ENCODE data around the gene OR2Z1. TPM values are rescaled to one million over a fixed set of nuclear protein-coding genes. Genes with fewer than 3 reads are reported as not detected.
"Not testable (repeated sequence)": the region's sequence is repeated elsewhere in the genome, so short reads cannot be mapped to it uniquely, and the experiment has no call there.

The OR2Z1 gene
- polyA plus RNA-seq, 1 of the 3 experiments (the other 2 are of a cell fraction): not detected

- Histone ChIP-seq H4K20me1 (ENCODE audit: insufficient read depth) (no peaks in the 10 kb centered on the region), H3K79me2 (ENCODE audit: insufficient read depth) (no peaks in the 10 kb centered on the region), H3K4me2 (no peak overlapping the region), H3F3A (replicated peaks; ENCODE audit: insufficient read depth) (no peaks in the 10 kb centered on the region), H3K9me2 (no peaks in the 10 kb centered on the region), H3K4me3 (ENCODE audit: low read depth in 2 of 2, low read length in 1 of 2) (no peak overlapping the region), H3K27me3 (ENCODE audit: insufficient read depth) (no peaks in the 10 kb centered on the region), H2AFZ (ENCODE audit: low read depth) (no peak overlapping the region), H3K9me3 (no peaks in the 10 kb centered on the region), H3K36me3 (replicated peaks in 1 of 2; ENCODE audit: control insufficient read depth in 1 of 2, insufficient read depth in 2 of 2, low read length in 1 of 2) (no peaks in the 10 kb centered on the region), H3K9ac (no peak overlapping the region), H3K27ac (ENCODE audit: low read depth in 2 of 2, low read length in 1 of 2) (no peak overlapping the region), H3K4me1 (ENCODE audit: control insufficient read depth in 1 of 2, insufficient read depth in 2 of 2, low read depth in 1 of 2, low read length in 1 of 2) (no peaks in the 10 kb centered on the region)
- CTCF ChIA-PET: no interaction called here
- TF ChIP-seq REST (IDR thresholded peaks at IDR 0.05; ENCODE audit: low read depth, low read length) (peak; percentile 86; the same call in 1 of the 2 replicates), FOXJ3 (CRISPR knock-in tag; IDR thresholded peaks at IDR 0.05) (no peak)
- WGBS (ENCODE audit: low lambda C conversion rate): 29% methylated on average over 19 of the region's 19 CpGs
- DNase-seq: no peak
- POLR2A ChIA-PET: no interaction called here
These were observed 10.2 kb downstream of the OR2Z1 start for GRCh38 chr19:8731428-8732169.

DNA sequence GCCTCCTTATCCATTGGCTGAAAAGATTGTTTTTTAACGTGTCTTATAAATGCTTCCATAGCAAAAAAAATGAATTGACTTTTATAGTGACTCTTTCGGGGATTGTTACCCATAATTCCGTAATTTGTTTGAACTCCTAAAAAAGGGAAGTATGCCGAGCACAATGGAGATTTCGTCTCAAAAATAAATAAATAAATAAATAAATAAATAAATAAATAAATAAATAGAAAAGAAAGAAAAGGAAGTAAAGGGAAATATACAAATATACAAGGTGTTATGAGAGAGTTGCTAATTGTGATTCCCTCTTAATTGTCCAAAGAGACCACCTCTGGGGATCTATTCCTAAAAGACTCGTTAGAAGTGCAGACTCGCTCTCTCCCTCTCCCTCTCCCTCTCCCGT, 16.9 kb downstream of the OR2Z1 start:
- CTCF ChIA-PET: no interaction called here
- H4K20me1 ChIP-seq (ENCODE audit: insufficient read depth): no peaks in the 10 kb centered on the region
- H2AFZ ChIP-seq (ENCODE audit: low read depth): no peak overlapping the region
- no peaks in the 10 kb centered on the region for H3F3A ChIP-seq (replicated peaks; ENCODE audit: insufficient read depth)
- H3K4me2 ChIP-seq: no peak overlapping the region
- H3K9ac ChIP-seq: no peak overlapping the region
- no peak overlapping the region for H3K27ac ChIP-seq (ENCODE audit: low read depth in 2 of 2, low read length in 1 of 2)
- H3K36me3 ChIP-seq (replicated peaks in 1 of 2; ENCODE audit: control insufficient read depth in 1 of 2, insufficient read depth in 2 of 2, low read length in 1 of 2): no peaks in the 10 kb centered on the region
- H3K9me3 ChIP-seq: no peaks in the 10 kb centered on the region
- no peaks in the 10 kb centered on the region for H3K27me3 ChIP-seq (ENCODE audit: insufficient read depth)
- no peak for DNase-seq
- POLR2A ChIA-PET: no interaction called here
- WGBS (ENCODE audit: low lambda C conversion rate): 9% methylated on average over 8 of the region's 8 CpGs
- no peak overlapping the region for H3K4me3 ChIP-seq (ENCODE audit: low read depth in 2 of 2, low read length in 1 of 2)
- TF ChIP-seq TAF1 (IDR thresholded peaks at IDR 0.05; ENCODE audit: borderline replicate concordance, low read depth, low read length): no peak
- TF ChIP-seq YY1 (IDR thresholded peaks at IDR 0.05; ENCODE audit: low read depth): no peak
- TF ChIP-seq GABPA (IDR thresholded peaks at IDR 0.05; ENCODE audit: low read depth): no peak
- TF ChIP-seq CHD2 (IDR thresholded peaks at IDR 0.05; ENCODE audit: low read length, partially characterized antibody): no peak
- no peak for TF ChIP-seq USF2 (IDR thresholded peaks at IDR 0.05; ENCODE audit: borderline replicate concordance, low read depth, low read length)
- no peak for TF ChIP-seq EZH2phosphoT487 (IDR thresholded peaks at IDR 0.05; ENCODE audit: borderline replicate concordance, low read depth)
- TF ChIP-seq EP300 (IDR thresholded peaks at IDR 0.05; ENCODE audit: borderline replicate concordance in 1 of 2, low read depth in 1 of 2, low read length in 1 of 2): no peak
- TF ChIP-seq FOXJ3 (CRISPR knock-in tag; IDR thresholded peaks at IDR 0.05): no peak
- TF ChIP-seq FOSL2 (IDR thresholded peaks at IDR 0.05; ENCODE audit: borderline replicate concordance, low read depth): no peak
- no peak for TF ChIP-seq MAX (IDR thresholded peaks at IDR 0.05; ENCODE audit: low read depth)
- H3K9me2 ChIP-seq: no peaks in the 10 kb centered on the region
- H3K4me1 ChIP-seq (ENCODE audit: control insufficient read depth in 1 of 2, insufficient read depth in 2 of 2, low read depth in 1 of 2, low read length in 1 of 2): no peaks in the 10 kb centered on the region
- H3K79me2 ChIP-seq (ENCODE audit: insufficient read depth): no peaks in the 10 kb centered on the region

DNA sequence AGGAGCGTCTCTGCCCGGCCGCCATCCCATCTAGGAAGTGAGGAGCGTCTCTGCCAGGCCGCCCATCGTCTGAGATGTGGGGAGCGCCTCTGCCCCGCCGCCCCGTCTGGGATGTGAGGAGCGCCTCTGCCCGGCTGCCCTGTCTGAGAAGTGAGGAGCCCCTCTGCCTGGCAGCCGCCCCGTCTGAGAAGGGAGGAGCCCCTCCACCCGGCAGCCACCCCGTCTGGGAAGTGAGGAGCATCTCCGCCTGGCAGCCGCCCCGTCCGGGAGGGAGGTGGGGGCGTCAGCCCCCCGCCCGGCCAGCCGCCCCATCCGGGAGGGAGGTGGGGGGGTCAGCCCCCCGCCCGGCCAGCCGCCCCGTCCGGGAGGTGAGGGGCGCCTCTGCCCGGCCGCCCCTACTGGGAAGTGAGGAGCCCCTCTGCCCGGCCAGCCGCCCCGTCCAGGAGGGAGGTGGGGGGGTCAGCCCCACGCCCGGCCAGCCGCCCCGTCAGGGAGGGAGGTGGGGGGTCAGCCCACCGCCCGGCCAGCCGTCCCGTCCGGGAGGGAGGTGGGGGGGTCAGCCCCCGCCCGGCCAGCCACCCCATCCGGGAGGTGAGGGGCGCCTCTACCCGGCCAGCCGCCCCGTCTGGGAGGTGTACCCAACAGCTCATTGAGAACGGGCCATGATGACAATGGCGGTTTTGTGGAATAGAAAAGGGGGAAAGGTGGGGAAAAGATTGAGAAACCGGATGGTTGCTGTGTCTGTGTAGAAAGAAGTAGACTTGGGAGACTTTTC, 18.0 kb downstream of the OR2Z1 start:
- 46% methylated on average over 16 of the region's 55 CpGs for WGBS (ENCODE audit: low lambda C conversion rate)
- H3K9me3 ChIP-seq: not testable (repeated sequence)

More for the DNA sequence above, 18.0 kb downstream of the OR2Z1 start:
- H3K27me3 ChIP-seq (ENCODE audit: insufficient read depth); H2AFZ ChIP-seq (ENCODE audit: low read depth); H3K9me2 ChIP-seq; H3F3A ChIP-seq (replicated peaks; ENCODE audit: insufficient read depth); H3K4me3 ChIP-seq (ENCODE audit: low read depth in 2 of 2, low read length in 1 of 2); DNase-seq; H4K20me1 ChIP-seq (ENCODE audit: insufficient read depth); H3K36me3 ChIP-seq (replicated peaks in 1 of 2; ENCODE audit: control insufficient read depth in 1 of 2, insufficient read depth in 2 of 2, low read length in 1 of 2); H3K4me2 ChIP-seq; H3K4me1 ChIP-seq (ENCODE audit: control insufficient read depth in 1 of 2, insufficient read depth in 2 of 2, low read depth in 1 of 2, low read length in 1 of 2); H3K79me2 ChIP-seq (ENCODE audit: insufficient read depth); H3K9ac ChIP-seq; POLR2A ChIA-PET; H3K27ac ChIP-seq (ENCODE audit: low read depth in 2 of 2, low read length in 1 of 2); CTCF ChIA-PET: not testable (repeated sequence)

Measured in SK-N-SH (cell line).